Caco-2 (cell line): ENCODE measurements around the gene PGC. TPM values are rescaled to one million over a fixed set of nuclear protein-coding genes. Genes with fewer than 3 reads are reported as not detected.

Experiments used
- BruUV-seq: library from RNA; stranded (reverse); fragments of 400-500 nt; replicated peaks from 2 replicates; lab custom pipeline; 2021; lab: Mats Ljungman, UMichigan
- CTCF ChIA-PET: fragments of 300-600 bp; sonication (Branson Sonifier 250); formaldehyde crosslinking; loops from one replicate; lab custom pipeline; 2022; ENCODE audit warnings: antibody characterized with exemption; lab: Charles Lee
- POLR2A ChIA-PET: fragments of 300-600 bp; sonication (Branson Sonifier 250); formaldehyde crosslinking; loops from one replicate; lab custom pipeline; 2022; ENCODE audit warnings: antibody characterized with exemption; lab: Charles Lee
- DNase-seq, 2 experiments: peaks; one replicate each; pipeline versions ENCODE4 v3.0.0 to v3.0.0-alpha.2; 2020 to 2022
- H3K27me3 ChIP-seq: replicated peaks from 2 replicates; pipeline ENCODE4 v1.6.0; 2011; ENCODE audit warnings: low read length; ENCODE audit not compliant: control insufficient read depth, insufficient read depth
- H3K36me3 ChIP-seq: 2 replicates; pipeline ENCODE4 v1.5.1; 2011; ENCODE audit warnings: low read length; ENCODE audit not compliant: control insufficient read depth, insufficient read depth
- H3K4me1 ChIP-seq: fragments of 250-450 bp; sonication (Bioruptor Pico); 2 replicates; pipeline ENCODE4 v1.5.1; 2020; ENCODE audit warnings: mild to moderate bottlenecking
- H3K4me3 ChIP-seq: 2 replicates; pipeline ENCODE4 v1.5.1; 2011; ENCODE audit warnings: low read depth, mild to moderate bottlenecking, control low read depth, low read length
- H3K9me3 ChIP-seq: fragments of 250-450 bp; sonication (Bioruptor Pico); 2 replicates; pipeline ENCODE4 v1.5.1; 2020; ENCODE audit warnings: mild to moderate bottlenecking, moderate library complexity
- H3K27ac Mint-ChIP-seq: one replicate; pipeline ENCODE4 v1.8.0; 2022; ENCODE audit warnings: mixed read lengths; ENCODE audit not compliant: unreplicated experiment
- H3K27me3 Mint-ChIP-seq: one replicate; pipeline ENCODE4 v1.8.0; 2022; ENCODE audit warnings: mixed read lengths; ENCODE audit not compliant: insufficient read depth, unreplicated experiment
- H3K36me3 Mint-ChIP-seq: one replicate; pipeline ENCODE4 v1.8.0; 2022; ENCODE audit warnings: mild to moderate bottlenecking, mixed read lengths; ENCODE audit not compliant: insufficient read depth, unreplicated experiment
- H3K4me1 Mint-ChIP-seq: one replicate; pipeline ENCODE4 v1.8.0; 2022; ENCODE audit warnings: low read depth, mixed read lengths; ENCODE audit not compliant: unreplicated experiment
- H3K4me3 Mint-ChIP-seq: one replicate; pipeline ENCODE4 v1.8.0; 2022; ENCODE audit warnings: mild to moderate bottlenecking, moderate library complexity, mixed read lengths; ENCODE audit not compliant: unreplicated experiment
- H3K9me3 Mint-ChIP-seq: one replicate; pipeline ENCODE4 v1.8.0; 2022; ENCODE audit warnings: mixed read lengths; ENCODE audit not compliant: unreplicated experiment
- intact Hi-C: fragments of 100-400 bp; cut with micrococcal nuclease; formaldehyde crosslinking; loops from one replicate; pipeline ENCODE4 v1.10.0; 2022; ENCODE audit not compliant: unreplicated experiment
- total RNA-seq: library from RNA; stranded (reverse); gene quantifications from 2 replicates; pipeline ENCODE4 v1.2.3, GENCODE V29; 2022
- TF ChIP-seq, protein P1 (sequence below), 2 experiments: fragments of 200-600 bp in 1 of 2; IDR thresholded peaks; 1 replicate in 1 of 2; 2 replicates in 1 of 2; pipeline versions ENCODE4 v1.5.1 to v1.8.0; 2011 to 2022; ENCODE audit warnings: antibody characterized with exemption in 1 of 2, control low read depth in 1 of 2, inconsistent platforms in 1 of 2, low read depth in 1 of 2, low read length in 1 of 2, mild to moderate bottlenecking in 1 of 2, moderate library complexity in 1 of 2; ENCODE audit not compliant: insufficient read depth in 1 of 2, severe bottlenecking in 1 of 2, unreplicated experiment in 1 of 2

The PGC gene
- total RNA-seq, 1 experiment from 2014 or later: 12.2 TPM

GRCh38 chr6:41688256-41688965, 58.8 kb downstream of the PGC start:
- H3K4me3 ChIP-seq: no peak overlapping the region
- Mint-ChIP-seq H3K27ac (no peak overlapping the region), H3K27me3 (no peaks in the 10 kb centered on the region), H3K36me3 (no peaks in the 10 kb centered on the region), H3K4me3 (no peak overlapping the region), H3K4me1 (peaks cover 15% of the 10 kb centered on the region), H3K9me3 (no peaks in the 10 kb centered on the region)
- DNase-seq: peak in 1 of 2 experiments; percentile 9
- TF ChIP-seq, protein P1, sequence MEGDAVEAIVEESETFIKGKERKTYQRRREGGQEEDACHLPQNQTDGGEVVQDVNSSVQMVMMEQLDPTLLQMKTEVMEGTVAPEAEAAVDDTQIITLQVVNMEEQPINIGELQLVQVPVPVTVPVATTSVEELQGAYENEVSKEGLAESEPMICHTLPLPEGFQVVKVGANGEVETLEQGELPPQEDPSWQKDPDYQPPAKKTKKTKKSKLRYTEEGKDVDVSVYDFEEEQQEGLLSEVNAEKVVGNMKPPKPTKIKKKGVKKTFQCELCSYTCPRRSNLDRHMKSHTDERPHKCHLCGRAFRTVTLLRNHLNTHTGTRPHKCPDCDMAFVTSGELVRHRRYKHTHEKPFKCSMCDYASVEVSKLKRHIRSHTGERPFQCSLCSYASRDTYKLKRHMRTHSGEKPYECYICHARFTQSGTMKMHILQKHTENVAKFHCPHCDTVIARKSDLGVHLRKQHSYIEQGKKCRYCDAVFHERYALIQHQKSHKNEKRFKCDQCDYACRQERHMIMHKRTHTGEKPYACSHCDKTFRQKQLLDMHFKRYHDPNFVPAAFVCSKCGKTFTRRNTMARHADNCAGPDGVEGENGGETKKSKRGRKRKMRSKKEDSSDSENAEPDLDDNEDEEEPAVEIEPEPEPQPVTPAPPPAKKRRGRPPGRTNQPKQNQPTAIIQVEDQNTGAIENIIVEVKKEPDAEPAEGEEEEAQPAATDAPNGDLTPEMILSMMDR (IDR thresholded peaks at IDR 0.05; ENCODE audit: insufficient read depth in 1 of 2, low read depth in 1 of 2, low read length in 1 of 2, severe bottlenecking in 1 of 2, unreplicated experiment in 1 of 2): no peak
- H3K27me3 ChIP-seq: no peaks in the 10 kb centered on the region
- H3K9me3 ChIP-seq: no peaks in the 10 kb centered on the region
- CTCF ChIA-PET: interaction anchor here (0.6 to 1.9 kb wide), 2 partner anchors 98 to 99 kb away, joined by 3 to 9 read pairs; partner anchors contain the start of gene TOMM6
- peaks cover 21% of the 10 kb centered on the region for H3K4me1 ChIP-seq
- no peaks in the 10 kb centered on the region for H3K36me3 ChIP-seq
- intact Hi-C loops: no loop called here
- no TSS peak for BruUV-seq
- POLR2A ChIA-PET: no interaction called here

DNA sequence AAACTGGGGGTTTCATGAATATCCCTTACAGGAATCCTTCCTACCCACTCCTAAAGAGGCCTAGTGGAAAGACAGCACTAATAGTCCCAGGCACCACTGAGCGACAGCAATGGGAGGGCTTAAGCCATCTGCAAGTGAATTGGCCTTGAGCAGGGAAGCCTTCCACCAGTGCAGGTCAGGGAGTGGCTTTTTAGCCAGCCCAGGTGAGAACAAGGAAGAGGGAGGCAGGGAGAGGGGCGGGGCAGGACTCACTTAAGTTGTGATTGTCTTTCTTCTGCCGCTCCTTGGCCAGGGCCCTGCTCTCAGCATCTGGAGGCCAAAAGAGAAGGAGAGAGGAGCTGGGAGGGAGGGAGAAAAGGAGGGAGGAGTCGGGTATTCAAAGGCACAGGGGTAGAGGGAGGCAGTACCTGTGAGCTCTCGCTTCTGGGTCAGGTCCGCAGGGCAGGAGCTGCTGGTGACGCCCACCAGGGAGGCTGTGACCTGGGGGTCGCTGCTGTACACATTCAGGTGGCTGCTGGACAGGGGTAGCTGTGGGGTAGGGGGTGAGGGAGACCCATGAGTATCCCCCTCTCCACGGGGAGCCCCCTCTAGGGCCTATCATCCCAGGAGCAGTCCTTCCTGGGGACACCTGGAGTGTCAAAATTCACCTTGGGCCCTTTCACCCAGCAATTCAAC, 59.6 kb downstream of the PGC start:
- no peaks in the 10 kb centered on the region for H3K36me3 ChIP-seq
- Mint-ChIP-seq H3K27ac (no peak overlapping the region), H3K36me3 (no peaks in the 10 kb centered on the region), H3K4me3 (no peak overlapping the region), H3K9me3 (no peaks in the 10 kb centered on the region), H3K27me3 (no peaks in the 10 kb centered on the region), H3K4me1 (peaks cover 15% of the 10 kb centered on the region)
- TF ChIP-seq, protein P1 (IDR thresholded peaks at IDR 0.05; ENCODE audit: insufficient read depth in 1 of 2, low read depth in 1 of 2, low read length in 1 of 2, severe bottlenecking in 1 of 2, unreplicated experiment in 1 of 2): no peak
- BruUV-seq: no TSS peak
- CTCF ChIA-PET: interaction anchor here (1.9 kb wide), 1 partner anchor 100 kb away, joined by 9 read pairs; the partner anchor contains the start of gene TOMM6
- peaks cover 24% of the 10 kb centered on the region for H3K4me1 ChIP-seq
- POLR2A ChIA-PET: no interaction called here
- peak in 1 of 2 experiments; percentile 35 for DNase-seq
- no peak overlapping the region for H3K4me3 ChIP-seq
- intact Hi-C loops: no loop called here
- no peaks in the 10 kb centered on the region for H3K27me3 ChIP-seq
- no peaks in the 10 kb centered on the region for H3K9me3 ChIP-seq

Other genes with a start within 250 kb of the PGC start
- gene FOXP4, start 201.0 kb downstream of the PGC start, total RNA-seq: 108 and 117 TPM in 2 replicates
- 0.51 TPM in 1 of 2 replicates, not detected in the other for gene MDFI, start 108.9 kb downstream of the PGC start, total RNA-seq
- 3.8 and 3.9 TPM in 2 replicates for gene TFEB, start 11.8 kb downstream of the PGC start, total RNA-seq
- 4.1 and 4.3 TPM in 2 replicates for gene FRS3, start 32.5 kb upstream of the PGC start, total RNA-seq
- 1.8 and 2.8 TPM in 2 replicates for gene PRICKLE4, start 33.4 kb upstream of the PGC start, total RNA-seq
- gene TOMM6, start 40.3 kb upstream of the PGC start, total RNA-seq: 224 and 260 TPM in 2 replicates
- gene USP49, start 148.0 kb upstream of the PGC start, total RNA-seq: 17.9 and 18.5 TPM in 2 replicates
- 40.0 and 43.7 TPM in 2 replicates for gene MED20, start 173.7 kb upstream of the PGC start, total RNA-seq
- gene BYSL, start 174.1 kb upstream of the PGC start, total RNA-seq: 42.6 and 45.9 TPM in 2 replicates
- gene CCND3, start 194.4 kb upstream of the PGC start, total RNA-seq: 24.7 and 26.9 TPM in 2 replicates